Measurements from ENCODE around the gene APOL2.

APOL2 gene

GRCh38 chr22:36239401-36240171 lies at the start of gene APOL2:
TSS of gene APOL2 (minus strand) at chr22:36239527. CDS start at chr22:36233162, 6,365 bp downstream.
- H3K4me3 ChIP-seq (ENCODE audit: low read depth, low read length), result peak within 1 kb of the TSS; percentile 87
- TF ChIP-seq CTCF (IDR thresholded peaks at IDR 0.05; ENCODE audit: low read depth, low read length), result peak; percentile 65

GRCh38 chr22:36288571-36289405 lies 49.5 kb upstream of the APOL2 start:
- TF ChIP-seq CTCF (IDR thresholded peaks at IDR 0.05; ENCODE audit: low read depth, low read length), result no peak

GRCh38 chr22:36287881-36288515 lies 48.7 kb upstream of the APOL2 start:
- TF ChIP-seq CTCF (IDR thresholded peaks at IDR 0.05; ENCODE audit: low read depth, low read length), result no peak
- H3K4me3 ChIP-seq (ENCODE audit: low read depth, low read length), result no peak overlapping the region

More at GRCh38 chr22:36288571-36289405, 49.5 kb upstream of the APOL2 start:
- no peak overlapping the region for H3K4me3 ChIP-seq (ENCODE audit: low read depth, low read length)

GRCh38 chr22:36286096-36286957 lies 47.0 kb upstream of the APOL2 start:
- peak; percentile 91 for TF ChIP-seq CTCF (IDR thresholded peaks at IDR 0.05; ENCODE audit: low read depth, low read length)
- H3K4me3 ChIP-seq (ENCODE audit: low read depth, low read length), result no peak overlapping the region

GRCh38 chr22:36285545-36285944 lies 46.2 kb upstream of the APOL2 start:
- no peak overlapping the region for H3K4me3 ChIP-seq (ENCODE audit: low read depth, low read length)
- no peak for TF ChIP-seq CTCF (IDR thresholded peaks at IDR 0.05; ENCODE audit: low read depth, low read length)

- H3K4me3 ChIP-seq (ENCODE audit: low read depth, low read length), result no peak overlapping the region
- TF ChIP-seq CTCF (IDR thresholded peaks at IDR 0.05; ENCODE audit: low read depth, low read length), result no peak
These were observed 45.7 kb upstream of the APOL2 start for GRCh38 chr22:36285017-36285416.

Data from WI38 (cell line).